CD1c-positive myeloid dendritic cell (primary cell): ENCODE results near the gene NCOA1.
A peak's percentile ranks its signal among the peaks of the same experiment; 100 is the strongest.
"Not testable (repeated sequence)": the region's sequence is repeated elsewhere in the genome, so short reads cannot be mapped to it uniquely, and the experiment has no call there.

Experiments used
- DNase-seq: peaks from one replicate; pipeline ENCODE4 v3.0.0-alpha.2; 2016; ENCODE audit errors: extremely low spot score

NCOA1 gene

DNA sequence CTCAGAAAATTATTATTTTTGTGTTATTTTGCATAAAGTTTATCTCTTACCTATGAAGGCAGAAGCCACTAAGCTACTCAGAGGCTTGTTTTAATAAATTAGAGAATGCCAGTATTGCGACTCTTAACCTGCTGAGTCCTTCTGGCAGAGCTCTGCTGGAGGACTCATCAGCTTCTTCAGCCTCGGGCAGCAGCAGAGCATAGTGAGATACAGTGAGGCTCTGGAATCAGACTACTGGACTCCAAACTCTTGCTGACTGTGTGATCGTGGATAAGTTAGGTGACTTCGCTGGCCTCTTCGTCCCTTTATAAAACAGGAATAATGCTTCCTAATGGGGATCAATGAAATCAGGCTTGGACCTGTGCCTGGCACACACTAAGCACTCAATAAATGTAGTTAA is 300.4 kb downstream of the NCOA1 start:
- no peak for DNase-seq

GRCh38 chr2:24792542-24792873 is 301.5 kb downstream of the NCOA1 start:
- no peak for DNase-seq

- DNase-seq, result peak; percentile 97
Observed at GRCh38 chr2:24792874-24793760, 302.1 kb downstream of the NCOA1 start, which contains the start of the genes CENPO and PTRHD1. TSS of gene CENPO (plus strand) at chr2:24793425. CDS start at chr2:24793920, 495 bp downstream. TSS of gene PTRHD1 (minus strand) at chr2:24793391. CDS start at chr2:24793377, 14 bp downstream.

DNA sequence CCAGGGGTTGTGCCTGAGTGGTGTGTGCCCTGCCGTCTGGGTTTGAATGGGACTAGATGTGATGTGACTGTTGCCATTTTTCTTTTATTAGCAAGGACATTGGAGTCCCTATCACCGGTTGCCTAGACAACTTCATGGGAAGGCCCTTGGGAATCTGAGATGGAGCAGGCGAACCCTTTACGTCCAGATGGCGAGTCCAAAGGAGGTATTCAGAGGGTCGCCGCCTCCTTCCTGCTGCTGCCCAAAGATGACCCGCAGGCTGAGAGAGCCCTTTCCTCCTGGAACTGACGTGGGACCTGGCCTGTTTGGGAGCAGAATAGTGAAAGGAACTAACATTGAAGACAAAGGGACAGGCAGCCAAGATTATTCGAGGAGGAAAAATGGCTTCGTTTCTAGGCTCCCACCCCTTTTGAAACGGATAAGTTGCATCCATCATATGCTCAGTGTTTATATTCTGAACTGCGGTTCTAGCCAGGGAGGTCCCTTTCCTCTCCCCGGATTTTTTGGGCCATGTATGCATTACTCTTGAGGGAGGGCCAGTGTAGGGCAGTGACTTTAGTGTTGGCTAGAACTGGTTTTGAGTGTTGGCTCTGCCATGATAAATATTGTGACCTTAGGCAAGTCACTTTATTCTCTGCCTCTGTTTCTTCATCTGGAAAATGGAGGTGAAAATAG is 302.8 kb downstream of the NCOA1 start:
- DNase-seq, result no peak

DNA sequence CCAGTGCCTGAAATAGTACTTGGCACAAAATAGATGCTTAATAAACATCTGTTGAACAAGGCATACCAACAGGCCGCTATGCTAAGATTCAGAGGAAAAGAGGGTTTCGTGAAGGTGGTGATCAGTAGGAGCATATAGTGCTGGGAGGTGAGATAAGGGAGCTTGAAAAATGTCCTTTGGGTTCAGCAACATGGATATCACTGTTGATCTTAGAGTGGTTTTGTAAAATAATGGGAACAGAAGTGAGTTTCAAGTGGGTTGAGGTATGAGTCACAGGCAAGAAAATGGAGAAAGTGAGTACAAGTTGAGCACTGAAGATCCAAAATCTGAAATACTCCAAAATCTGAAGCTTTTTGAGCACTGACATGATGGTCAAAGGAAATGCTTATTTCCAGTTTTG is 306.6 kb downstream of the NCOA1 start:
- no peak for DNase-seq

DNA sequence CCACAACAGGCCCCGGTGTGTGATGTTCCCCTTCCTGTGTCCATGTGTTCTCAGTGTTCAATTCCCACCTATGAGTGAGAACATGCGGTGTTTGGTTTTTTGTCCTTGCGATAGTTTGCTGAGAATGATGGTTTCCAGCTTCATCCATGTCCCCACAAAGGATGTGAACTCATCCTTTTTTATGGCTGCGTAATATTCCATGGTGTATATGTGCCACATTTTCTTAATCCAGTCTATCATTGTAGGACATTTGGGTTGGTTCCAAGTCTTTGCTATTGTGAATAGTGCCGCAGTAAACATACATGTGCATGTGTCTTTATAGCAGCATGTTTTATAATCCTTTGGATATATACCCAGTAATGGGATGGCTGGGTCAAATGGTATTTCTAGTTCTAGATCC is 309.4 kb downstream of the NCOA1 start:
- not testable (repeated sequence) for DNase-seq

DNA sequence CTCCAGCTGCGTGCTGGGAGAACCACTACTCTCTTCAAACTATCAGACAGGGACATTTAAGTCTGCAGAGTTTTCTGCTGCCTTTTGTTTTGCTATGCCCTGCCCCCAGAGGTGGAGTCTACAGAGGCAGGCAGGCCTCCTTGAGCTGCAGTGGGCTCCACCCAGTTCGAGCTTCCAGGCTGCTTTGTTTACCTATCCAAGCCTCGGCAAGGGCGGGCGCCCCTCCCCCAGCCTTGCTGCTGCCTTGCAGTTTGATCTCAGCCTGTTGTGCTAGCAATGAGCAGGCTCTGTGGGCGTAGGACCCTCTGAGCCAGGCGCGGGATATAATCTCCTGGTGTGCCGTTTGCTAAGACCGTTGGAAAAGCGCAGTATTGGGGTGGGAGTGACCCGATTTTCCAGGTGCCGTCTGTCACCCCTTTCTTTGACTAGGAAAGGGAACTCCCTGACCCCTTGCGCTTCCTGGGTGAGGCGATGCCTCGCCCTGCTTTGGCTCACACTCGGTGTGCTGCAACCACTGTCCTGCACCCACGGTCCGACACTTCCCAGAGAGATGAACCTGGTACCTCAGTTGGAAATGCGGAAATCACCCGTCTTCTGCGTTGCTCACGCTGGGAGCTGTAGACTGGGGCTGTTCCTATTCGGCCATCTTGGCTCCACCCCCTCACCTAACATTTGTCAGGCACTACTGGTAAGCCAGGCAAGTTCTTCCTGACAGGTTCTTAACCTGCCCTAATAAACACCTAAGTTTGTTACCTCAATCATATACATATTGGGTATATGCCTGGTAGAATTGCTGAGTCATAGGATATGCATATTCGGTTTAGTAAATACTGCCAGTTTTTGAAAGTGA is 315.0 kb downstream of the NCOA1 start:
- not testable (repeated sequence) for DNase-seq

DNA sequence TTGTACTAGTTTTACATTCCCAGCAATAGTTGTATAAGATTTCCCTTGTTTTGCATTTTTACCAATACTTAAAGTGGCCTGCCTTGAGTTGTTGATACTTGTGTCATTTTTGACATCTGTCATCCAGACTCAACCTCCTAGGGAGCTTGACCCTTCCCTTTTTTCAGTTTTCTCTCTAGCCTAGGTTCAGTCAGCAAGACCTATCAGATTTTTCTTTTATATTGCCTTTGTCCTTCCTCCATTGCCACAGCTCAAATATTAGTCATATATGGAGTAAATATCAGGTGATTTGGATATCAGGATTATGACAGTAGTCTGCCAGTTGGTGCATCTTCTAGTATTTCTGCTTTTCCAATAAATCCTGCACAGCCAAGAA is 315.6 kb downstream of the NCOA1 start:
- DNase-seq, result no peak

- no peak for DNase-seq
Observed at GRCh38 chr2:24809316-24810007, 318.4 kb downstream of the NCOA1 start.

DNA sequence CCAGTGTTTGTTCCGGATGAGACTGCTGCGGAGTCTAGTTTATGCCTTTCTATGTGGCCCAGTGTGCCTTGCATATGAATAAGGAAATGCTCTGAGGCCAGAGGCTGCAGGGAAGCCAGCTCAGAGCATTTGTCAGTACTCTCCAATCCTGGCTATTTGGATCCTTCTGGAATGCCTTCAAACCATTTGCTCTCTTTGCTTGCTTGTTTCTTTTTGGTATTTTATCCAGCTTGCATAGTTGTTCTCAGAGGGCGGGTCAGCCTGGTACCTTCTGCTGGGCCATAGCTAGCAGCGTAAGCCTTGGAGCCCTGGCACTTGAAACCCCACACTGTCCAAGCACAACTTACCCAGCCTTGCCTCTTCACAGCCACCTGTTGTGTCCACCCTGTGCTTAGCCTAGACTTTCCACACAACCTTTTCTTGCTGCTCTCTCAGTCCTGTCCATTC is 322.7 kb downstream of the NCOA1 start:
- DNase-seq, result no peak

- no peak for DNase-seq
Observed at GRCh38 chr2:24814516-24814915, 323.5 kb downstream of the NCOA1 start.

GRCh38 chr2:24815171-24815570 is 324.1 kb downstream of the NCOA1 start:
- DNase-seq, result no peak

DNA sequence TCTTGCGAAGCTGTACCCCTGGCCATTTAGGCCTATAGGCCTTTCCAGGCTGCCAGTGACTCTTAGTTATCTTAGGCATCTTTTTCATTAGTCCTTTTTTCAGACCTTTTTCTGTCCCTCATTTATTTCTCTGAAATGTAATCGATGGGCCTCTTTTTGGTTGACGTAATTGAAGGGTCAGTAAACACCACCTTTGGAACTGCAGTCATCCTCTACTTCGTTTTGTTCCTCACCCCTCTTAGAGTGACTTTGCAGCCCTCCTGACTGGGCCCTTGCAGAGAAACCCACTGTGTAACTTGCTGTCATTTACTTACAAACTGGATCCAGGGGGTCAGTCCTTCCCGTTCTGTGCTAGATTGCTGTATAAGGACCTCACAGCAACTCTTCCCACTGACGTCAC is 325.4 kb downstream of the NCOA1 start:
- no peak for DNase-seq

- no peak for DNase-seq
Observed at GRCh38 chr2:24816884-24817283, 325.8 kb downstream of the NCOA1 start.

- no peak for DNase-seq
Observed at GRCh38 chr2:24818721-24819167, 327.7 kb downstream of the NCOA1 start.

- no peak for DNase-seq
Observed at GRCh38 chr2:24819442-24820174, 328.6 kb downstream of the NCOA1 start.

GRCh38 chr2:24820175-24820513 is 329.1 kb downstream of the NCOA1 start:
- no peak for DNase-seq
